SHP77 treated with DMSO at 0.1 percent for 48 hours (cell line): ENCODE results near the gene VTI1B.

Experiments
- DNase-seq: peaks from one replicate; lab custom pipeline; 2025; lab: John Stamatoyannopoulos, UW

The VTI1B gene

GRCh38 chr14:67679006-67679405 is 4.6 kb upstream of the VTI1B start:
- no peak for DNase-seq

DNA sequence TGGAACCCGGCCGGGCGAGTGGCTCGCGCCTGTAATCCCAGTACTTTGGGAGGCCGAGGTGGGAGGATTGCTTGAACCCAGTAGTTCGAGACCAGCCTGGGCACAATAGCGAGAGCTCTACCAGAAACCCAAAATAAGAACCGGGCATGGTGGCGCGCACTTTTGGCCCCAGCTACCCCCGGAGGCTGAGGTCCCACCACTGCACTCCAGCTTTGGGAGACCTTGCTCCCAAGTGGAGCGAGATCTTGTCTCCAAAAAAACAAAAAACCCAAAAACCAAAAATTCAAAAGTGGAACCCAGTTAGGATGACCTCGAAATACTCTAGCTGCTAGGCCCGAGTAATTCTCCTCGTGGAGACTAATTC is 769 bp upstream of the VTI1B start:
- no peak for DNase-seq

DNA sequence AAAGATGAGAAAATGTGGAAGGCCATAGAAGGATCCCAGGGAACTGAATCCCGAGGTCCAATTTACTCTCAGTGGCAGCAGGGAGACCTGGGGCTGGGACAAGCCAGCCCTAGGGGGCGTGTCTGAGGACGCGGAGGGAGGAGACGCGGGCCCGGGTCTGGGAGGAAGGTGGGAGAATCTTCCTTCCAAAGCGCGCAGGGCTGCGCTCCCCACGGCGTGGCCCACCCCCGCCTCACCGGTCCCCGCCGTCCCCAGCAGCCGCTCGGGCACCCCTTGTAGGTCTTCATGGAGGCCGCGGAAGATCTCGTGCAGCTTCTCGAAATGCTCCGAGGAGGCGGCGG is 323 bp downstream of the VTI1B start:
- peak; percentile 2 for DNase-seq

DNA sequence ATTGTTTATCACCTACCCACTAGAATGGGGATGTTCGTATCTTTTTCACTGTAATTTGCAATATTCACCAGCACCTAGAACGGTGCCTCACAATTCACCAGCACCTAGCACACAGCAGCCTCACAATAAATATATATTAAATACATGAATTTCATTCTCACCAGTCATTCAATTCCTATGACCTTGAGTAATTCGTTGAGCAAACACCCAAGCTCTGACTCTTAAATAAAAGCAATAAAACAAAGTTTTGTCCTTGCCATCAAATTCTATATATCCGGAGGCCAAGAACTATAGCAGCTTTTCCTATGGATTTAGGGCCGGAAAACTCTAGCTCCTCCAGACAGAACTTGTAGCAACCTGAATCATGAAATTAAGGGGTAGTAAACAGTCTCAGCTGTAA is 981 bp downstream of the VTI1B start:
- no peak for DNase-seq

- DNase-seq = no peak
Measured at GRCh38 chr14:67668559-67668958, 5.9 kb downstream of the VTI1B start.

GRCh38 chr14:67666750-67667449 is 7.5 kb downstream of the VTI1B start:
- no peak for DNase-seq

- no peak for DNase-seq
Measured at GRCh38 chr14:67665868-67666267, 8.6 kb downstream of the VTI1B start.

DNA sequence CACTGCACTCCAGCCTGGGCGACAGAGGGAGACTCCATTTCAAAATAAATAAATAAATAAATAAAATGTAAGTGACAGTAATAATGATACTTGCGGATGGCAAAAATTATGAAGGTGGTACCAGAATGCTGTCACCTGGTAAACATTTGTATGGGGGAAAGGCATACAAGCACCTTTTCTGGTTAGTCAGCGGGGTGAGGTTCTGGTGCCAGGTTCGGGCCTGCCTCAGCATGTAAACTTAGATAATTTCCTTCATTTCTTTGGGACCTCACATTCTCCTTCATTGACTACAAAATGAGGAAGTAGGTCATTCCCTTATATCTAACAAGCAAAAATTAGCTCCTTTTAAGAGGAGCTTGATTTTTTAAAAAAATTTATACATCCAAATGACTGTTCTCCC is 10.8 kb downstream of the VTI1B start:
- no peak for DNase-seq

DNA sequence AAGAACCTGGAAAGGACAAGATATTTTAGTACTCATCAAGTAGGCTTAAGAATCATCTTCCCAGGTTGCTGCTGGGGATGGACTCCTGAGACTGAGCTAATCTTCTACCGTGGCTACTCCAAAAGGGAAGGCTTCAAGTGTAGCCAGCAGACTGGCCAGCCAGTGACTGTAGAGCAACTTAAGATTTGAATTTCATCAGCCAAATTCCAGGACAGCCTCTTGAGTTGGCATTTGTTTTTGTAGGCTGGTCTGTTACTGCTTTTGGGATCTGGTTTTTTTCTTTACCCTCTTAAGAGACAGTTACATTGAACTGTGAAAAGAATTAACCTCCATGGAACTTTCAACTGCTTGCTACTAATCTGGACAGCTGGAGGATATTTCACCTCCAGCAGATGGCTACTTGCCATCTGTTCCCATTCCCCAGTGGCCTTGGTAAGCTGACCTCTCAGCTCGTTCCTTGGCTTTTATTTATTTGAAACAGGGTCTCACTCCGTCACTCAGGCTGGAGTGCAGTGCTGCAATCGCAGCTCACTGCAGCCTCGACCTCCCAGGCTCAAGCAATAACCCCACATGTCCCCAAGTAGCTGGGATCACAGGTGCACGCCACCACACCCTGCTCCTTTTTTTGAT is 20.7 kb downstream of the VTI1B start:
- no peak for DNase-seq

- no peak for DNase-seq
Measured at GRCh38 chr14:67652189-67652588, 22.2 kb downstream of the VTI1B start.

GRCh38 chr14:67650694-67651093 is 23.7 kb downstream of the VTI1B start:
- DNase-seq = no peak

DNA sequence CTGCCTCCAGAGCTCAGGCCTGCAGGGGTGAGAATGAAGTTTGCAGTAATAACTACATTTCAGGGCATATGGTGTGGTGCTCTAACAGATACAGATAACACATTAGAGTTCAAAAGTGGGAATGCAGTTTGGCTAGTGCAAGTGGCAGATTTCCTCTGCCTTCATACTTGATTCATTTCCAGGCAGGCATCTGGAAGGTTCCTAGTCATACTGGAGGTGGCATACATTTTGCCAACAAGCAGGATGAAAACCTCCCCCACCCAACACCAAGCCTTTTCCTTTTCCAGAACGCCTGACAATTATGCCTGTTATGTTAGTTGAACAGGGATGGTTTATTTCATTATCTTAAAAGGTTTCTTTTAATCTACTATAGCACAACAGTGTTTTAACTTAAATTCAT is 24.3 kb downstream of the VTI1B start:
- DNase-seq = no peak

DNA sequence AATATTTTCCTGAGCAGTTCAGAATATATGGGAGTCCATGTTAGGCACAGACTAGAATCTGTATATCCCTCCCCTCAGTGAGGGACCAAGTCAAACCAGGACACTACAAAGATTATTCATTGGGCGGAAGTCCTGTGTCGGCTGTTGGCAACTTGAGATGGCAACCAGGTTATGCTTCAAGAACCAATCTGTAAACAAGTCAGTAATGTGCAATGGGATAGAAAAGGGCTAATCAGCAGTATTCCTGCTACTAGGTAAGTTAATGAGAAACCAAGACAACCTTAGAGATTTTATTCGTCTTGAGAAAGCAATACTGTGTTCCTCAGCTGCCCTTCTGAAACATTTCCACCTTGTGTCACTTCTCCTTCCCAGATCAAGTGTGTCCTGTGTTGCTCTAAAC is 28.3 kb downstream of the VTI1B start:
- no peak for DNase-seq

GRCh38 chr14:67645414-67645813 is 29.0 kb downstream of the VTI1B start:
- DNase-seq = no peak

DNA sequence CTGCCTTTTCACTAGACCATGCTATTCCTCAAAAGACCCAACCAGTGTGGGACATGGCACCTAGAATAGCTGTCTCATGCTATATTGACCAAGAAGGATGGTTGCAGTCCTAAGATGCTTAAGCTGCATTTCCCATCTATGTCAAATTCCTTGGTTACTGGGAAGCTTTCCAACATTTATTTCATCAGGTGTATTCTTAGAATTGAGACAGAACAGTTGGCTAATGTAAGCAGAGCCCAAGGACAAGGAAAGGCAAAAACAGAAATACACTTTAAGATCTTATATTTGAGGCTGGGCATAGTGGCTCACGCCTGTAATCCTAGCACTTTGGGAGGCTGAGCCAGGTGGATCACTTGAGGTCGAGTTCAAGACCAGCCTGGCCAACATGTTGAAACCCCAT is 30.0 kb downstream of the VTI1B start:
- no peak for DNase-seq

DNA sequence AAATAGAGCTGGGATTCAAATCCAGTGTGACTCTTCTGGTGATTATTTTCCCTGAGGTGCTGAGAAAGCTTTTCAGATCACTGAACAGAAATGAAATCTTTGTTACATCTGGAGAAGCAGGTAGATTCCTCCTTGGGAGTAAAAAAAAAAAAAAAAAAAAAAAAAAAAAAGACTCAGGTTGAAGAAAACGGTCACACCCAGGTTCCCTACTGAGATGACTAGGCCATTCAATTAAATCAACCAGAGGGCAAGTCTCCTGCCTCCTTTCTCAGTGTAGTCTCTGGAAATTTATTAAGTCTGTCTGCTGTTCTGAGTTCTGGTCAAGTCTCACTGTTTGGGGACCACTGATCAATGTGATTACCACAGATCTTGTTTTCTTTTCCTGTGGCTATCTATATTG is 30.7 kb downstream of the VTI1B start:
- no peak for DNase-seq

DNA sequence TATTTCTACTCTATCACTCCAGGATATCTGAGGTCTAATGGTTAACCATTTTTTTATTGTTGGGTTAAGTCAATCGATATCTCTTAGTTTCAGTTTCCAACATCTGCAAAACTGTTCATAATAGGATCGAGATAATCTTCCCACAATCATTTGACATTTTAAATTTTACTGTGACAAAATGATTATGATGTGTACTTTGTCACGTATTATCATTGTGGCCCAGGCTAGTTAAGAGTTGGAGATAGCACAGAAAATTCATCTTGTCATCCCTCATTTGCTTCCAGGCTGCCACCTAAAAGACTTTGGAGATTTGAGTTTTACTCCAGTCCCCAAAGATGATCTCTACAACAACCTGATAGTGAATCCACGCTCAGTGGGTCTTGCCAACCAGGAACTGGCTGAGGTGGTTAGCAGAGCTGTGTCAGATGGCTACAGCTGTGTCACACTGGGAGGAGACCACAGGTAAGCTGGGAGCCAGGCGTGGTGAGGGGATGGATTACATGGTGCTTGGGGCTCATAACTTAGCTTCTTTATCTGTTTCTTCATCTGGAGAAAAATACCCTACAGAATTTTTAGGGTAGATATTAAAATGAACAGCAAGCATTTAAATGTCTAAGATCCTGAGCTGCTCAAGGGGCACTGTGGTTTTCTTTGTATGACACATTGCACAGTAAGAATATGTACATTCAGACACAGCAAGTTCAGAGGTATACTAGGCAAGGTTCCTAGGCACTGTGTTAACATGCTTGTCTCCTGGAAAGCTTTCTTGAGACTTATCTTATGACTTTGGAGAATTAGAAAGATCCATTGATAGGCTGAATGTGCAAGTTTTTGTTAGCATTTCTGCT is 32.3 kb downstream of the VTI1B start:
- DNase-seq = no peak

DNA sequence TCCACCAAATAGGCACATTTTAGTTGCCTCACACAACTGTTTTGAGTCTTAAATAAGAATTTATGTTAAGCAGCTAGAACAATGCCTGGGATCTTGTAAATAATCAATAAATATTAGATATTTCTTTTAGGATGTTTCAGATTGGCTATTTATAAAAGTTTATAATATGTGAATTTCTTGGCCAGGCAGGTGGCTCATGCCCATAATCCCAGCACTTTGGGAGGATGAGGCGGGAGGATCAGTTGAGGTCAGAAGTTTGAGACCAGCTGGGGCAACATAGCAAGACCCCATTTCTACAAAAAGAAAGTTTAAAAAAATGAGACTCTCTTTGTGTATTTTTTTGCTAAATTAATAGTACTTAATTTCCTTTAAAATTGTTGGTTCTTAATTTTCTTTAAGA is 33.0 kb downstream of the VTI1B start:
- no peak for DNase-seq

- DNase-seq = no peak
Measured at GRCh38 chr14:67638642-67639041, 35.8 kb downstream of the VTI1B start.

GRCh38 chr14:67636361-67636919 is 38.0 kb downstream of the VTI1B start:
- no peak for DNase-seq

GRCh38 chr14:67633451-67634147 is 40.8 kb downstream of the VTI1B start:
- DNase-seq = no peak

GRCh38 chr14:67630938-67631337 is 43.5 kb downstream of the VTI1B start:
- no peak for DNase-seq
